Measurements from ENCODE around the gene TSPEAR. TPM values are rescaled to one million over a fixed set of nuclear protein-coding genes. Genes with fewer than 3 reads are reported as not detected.

Gene TSPEAR
- total and polyA plus RNA-seq, 2 of the 13 experiments (the other 11 are each of a cell fraction or from before 2014, with no cell fraction given), result 0.07 to 0.32 TPM

GRCh38 chr21:44484498-44485253 lies 226.7 kb downstream of the TSPEAR start (continued):
- TF ChIP-seq ZBTB8A (CRISPR knock-in tag; IDR thresholded peaks at IDR 0.05; ENCODE audit: borderline replicate concordance, low read depth), result no peak
- TF ChIP-seq ZFP36L1 (CRISPR knock-in tag; IDR thresholded peaks at IDR 0.05), result no peak
- TF ChIP-seq AHR (CRISPR knock-in tag; IDR thresholded peaks at IDR 0.05), result no peak
- TF ChIP-seq ZBTB38 (CRISPR knock-in tag; IDR thresholded peaks at IDR 0.05), result no peak

DNA sequence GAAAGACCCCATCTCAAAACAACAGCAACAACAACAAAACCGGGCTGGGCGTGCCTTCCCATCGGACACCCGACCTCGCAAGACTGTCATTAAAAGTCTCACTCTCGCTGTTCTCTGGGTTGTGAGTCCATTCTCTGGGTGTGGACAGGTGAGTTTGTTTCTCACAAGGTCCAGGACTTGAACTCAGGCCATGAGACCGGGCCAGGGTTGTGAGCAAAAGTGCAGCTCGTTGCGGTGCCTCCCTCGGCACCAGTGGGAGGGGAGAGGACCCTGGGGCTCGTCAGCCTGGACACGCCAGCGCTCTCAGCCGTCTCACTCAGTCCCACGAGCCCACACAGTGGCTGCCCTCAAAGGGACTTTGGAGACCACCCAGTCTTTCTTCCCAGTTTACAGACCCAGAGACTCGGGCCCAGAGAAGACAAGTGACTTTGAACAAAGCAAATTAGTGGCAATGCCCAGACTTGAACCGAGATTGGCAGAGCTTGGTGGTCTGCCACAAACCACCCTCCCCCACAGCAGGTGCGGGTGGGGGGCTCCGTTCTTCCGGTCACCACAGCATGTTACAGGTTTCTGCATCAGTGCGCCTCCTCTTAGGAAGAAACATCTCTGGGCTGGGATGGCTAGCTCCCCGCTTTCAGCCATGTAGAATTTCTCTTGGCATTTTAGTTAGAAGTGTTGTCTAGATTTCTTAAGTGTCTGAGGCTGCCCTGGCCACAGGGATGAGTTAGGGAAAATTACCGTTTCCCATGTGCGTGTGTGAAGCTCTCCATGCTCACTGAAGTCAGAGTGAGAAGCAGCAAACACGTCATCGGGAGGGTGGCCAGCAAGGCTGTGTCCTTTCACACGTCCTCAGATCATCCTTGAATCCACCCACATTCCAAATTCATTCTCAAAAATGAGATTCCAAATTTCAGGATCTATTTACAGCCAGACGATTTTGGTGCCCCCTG lies 227.8 kb downstream of the TSPEAR start:
- H2AFZ ChIP-seq (ENCODE audit: low read length), result no peak overlapping the region
- DNase-seq (ENCODE audit: low spot score) (peak; percentile 16), ATAC-seq (peak; percentile 15), FAIRE-seq (no peak)
- intact Hi-C loops (cut with micrococcal nuclease; ENCODE audit: unreplicated experiment) (loop anchor here (10.0 kb wide), 1 partner anchor 179 kb away; the partner anchor contains the start of gene PFKL), in situ Hi-C loops (cut with HindIII; ENCODE audit: extremely low pct_ligation_motif_present, low pct_unique_long_range_greater_than_20kb) (loop anchor here (5.0 kb wide), 2 partner anchors 41 to 106 kb away; no protein-coding TSS in a partner anchor)
- H3K27ac ChIP-seq (ENCODE audit: extremely low read length, insufficient read depth, low read length), result peak overlapping the region; percentile 90
- peaks cover 72% of the 10 kb centered on the region for H3K4me1 ChIP-seq (ENCODE audit: insufficient read depth, low read length)
- H3K4me2 ChIP-seq (ENCODE audit: low read depth, low read length), result peak overlapping the region; percentile 97
- no peaks in the 10 kb centered on the region for H3K9me3 ChIP-seq (ENCODE audit: low read length)
- POLR2A ChIA-PET, result interaction anchor here (0.6 to 6.0 kb wide), 13 partner anchors 10 to 181 kb away, joined by 3 to 115 read pairs (median 6); partner anchors contain the start of genes CFAP410 and LRRC3
- BruUV-seq (replicated peaks), result TSS peak; percentile 88
- WGBS (ENCODE audit: low lambda C conversion rate), result 11% methylated on average over 15 of the region's 28 CpGs
- no peaks in the 10 kb centered on the region for H4K20me1 ChIP-seq (ENCODE audit: insufficient read depth, low read length)
- H3K27me3 ChIP-seq (ENCODE audit: control insufficient read depth in 1 of 2, insufficient read depth in 2 of 2, low read length in 2 of 2), result no peaks in the 10 kb centered on the region; a peak in 1 of 5 replicates
- CTCF ChIA-PET (ENCODE audit: low intra/inter-chr PET ratio, low total read pairs), result no interaction called here
- H3K9ac ChIP-seq (ENCODE audit: insufficient read depth, low read depth, low read length), result peak overlapping the region; percentile 95
- peak overlapping the region; percentile 64 to 81 (median 69) for H3K4me3 ChIP-seq (replicated peaks in 1 of 3; ENCODE audit: insufficient read depth in 1 of 3, low read depth in 2 of 3, low read length in 3 of 3)
- peaks cover 3 to 5% of the 10 kb centered on the region in 2 experiments; a peak in 2 of 5 replicates for H3K36me3 ChIP-seq (replicated peaks in 1 of 2; ENCODE audit: control insufficient read depth in 1 of 2, insufficient read depth in 2 of 2, low read length in 2 of 2)
- peaks cover 42% of the 10 kb centered on the region for H3K79me2 ChIP-seq (ENCODE audit: insufficient read depth, low read length)
- TF ChIP-seq, protein P1, sequence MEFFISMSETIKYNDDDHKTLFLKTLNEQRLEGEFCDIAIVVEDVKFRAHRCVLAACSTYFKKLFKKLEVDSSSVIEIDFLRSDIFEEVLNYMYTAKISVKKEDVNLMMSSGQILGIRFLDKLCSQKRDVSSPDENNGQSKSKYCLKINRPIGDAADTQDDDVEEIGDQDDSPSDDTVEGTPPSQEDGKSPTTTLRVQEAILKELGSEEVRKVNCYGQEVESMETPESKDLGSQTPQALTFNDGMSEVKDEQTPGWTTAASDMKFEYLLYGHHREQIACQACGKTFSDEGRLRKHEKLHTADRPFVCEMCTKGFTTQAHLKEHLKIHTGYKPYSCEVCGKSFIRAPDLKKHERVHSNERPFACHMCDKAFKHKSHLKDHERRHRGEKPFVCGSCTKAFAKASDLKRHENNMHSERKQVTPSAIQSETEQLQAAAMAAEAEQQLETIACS (CRISPR knock-in tag; IDR thresholded peaks at IDR 0.05), result no peak; the same call in 1 of the 2 replicates
- TF ChIP-seq KAT7 (CRISPR knock-in tag; IDR thresholded peaks at IDR 0.05; ENCODE audit: borderline replicate concordance) (peak; percentile 39), FOXA3 (CRISPR knock-in tag; IDR thresholded peaks at IDR 0.05) (peak; percentile 6; the same call in 1 of the 2 replicates), MLX (CRISPR knock-in tag; IDR thresholded peaks at IDR 0.05) (peak; percentile 49; the same call in 1 of the 2 replicates), ZSCAN21 (CRISPR knock-in tag; IDR thresholded peaks at IDR 0.05; ENCODE audit: borderline replicate concordance) (0 out of 2 replicates have a peak, but pooled peaks have one; percentile 32), STAT6 (CRISPR knock-in tag; IDR thresholded peaks at IDR 0.05; ENCODE audit: borderline replicate concordance) (0 out of 2 replicates have a peak, but pooled peaks have one; percentile 16)
- TF ChIP-seq, protein P2, sequence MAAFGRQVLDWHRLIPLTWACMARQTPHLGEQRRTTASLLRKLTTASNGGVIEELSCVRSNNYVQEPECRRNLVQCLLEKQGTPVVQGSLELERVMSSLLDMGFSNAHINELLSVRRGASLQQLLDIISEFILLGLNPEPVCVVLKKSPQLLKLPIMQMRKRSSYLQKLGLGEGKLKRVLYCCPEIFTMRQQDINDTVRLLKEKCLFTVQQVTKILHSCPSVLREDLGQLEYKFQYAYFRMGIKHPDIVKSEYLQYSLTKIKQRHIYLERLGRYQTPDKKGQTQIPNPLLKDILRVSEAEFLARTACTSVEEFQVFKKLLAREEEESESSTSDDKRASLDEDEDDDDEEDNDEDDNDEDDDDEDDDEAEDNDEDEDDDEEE (CRISPR knock-in tag; IDR thresholded peaks at IDR 0.05), result no peak
